HT-29 (cell line): ENCODE measurements around the gene ASH1L. TPM values are rescaled to one million over a fixed set of nuclear protein-coding genes. Genes with fewer than 3 reads are reported as not detected.

ENCODE experiments used
- small RNA-seq: library from RNA; depleted of rRNA; stranded (forward); fragments of <200 nt; gene quantifications from one replicate; pipeline ENCODE3, GENCODE V24; 2014
- total RNA-seq: library from RNA; depleted of rRNA; stranded (reverse); fragments of >200 nt; shearing (Covaris generic); gene quantifications from 2 replicates; pipeline ENCODE4 v1.2.3, GENCODE V29; 2014; rRNA removed

The ASH1L gene
- total RNA-seq, 1 experiment from 2014 or later, result 12.1 TPM

Small RNAs within 50 kb of the gene (small RNA-seq; reads per million reads assigned to genes)
- gene AL353807.4 (not detected), gene RNU6-106P (not detected), gene RNU6-1297P (not detected)

Other genes with a start within 250 kb of the ASH1L start
- gene RUSC1, start 241.9 kb downstream of the ASH1L start, total RNA-seq, result 80.6 and 86.9 TPM in 2 replicates
- 31.3 and 43.8 TPM in 2 replicates for gene MSTO1, start 47.4 kb upstream of the ASH1L start, total RNA-seq
- 24.6 and 24.8 TPM in 2 replicates for gene YY1AP1, start 126.0 kb upstream of the ASH1L start, total RNA-seq
- gene DAP3, start 126.3 kb upstream of the ASH1L start, total RNA-seq, result 58.5 and 77.3 TPM in 2 replicates